ENCODE measurements around the gene TNIK. TPM values are rescaled to one million over a fixed set of nuclear protein-coding genes. Genes with fewer than 3 reads are reported as not detected.

Gene TNIK
- polyA plus RNA-seq, 1 of the 3 experiments (the other 2 are of a cell fraction) = 19.4 TPM

GRCh38 chr3:171379961-171380483 lies 80.2 kb downstream of the TNIK start:
- no peak overlapping the region for H2AFZ ChIP-seq (ENCODE audit: low read depth)
- no peaks in the 10 kb centered on the region for H3K27me3 ChIP-seq (ENCODE audit: insufficient read depth)
- H3K4me2 ChIP-seq = no peak overlapping the region
- WGBS (ENCODE audit: low lambda C conversion rate) = 54% methylated on average over 6 of the region's 8 CpGs
- H3K9ac ChIP-seq = no peak overlapping the region
- H3K27ac ChIP-seq (ENCODE audit: low read depth in 2 of 2, low read length in 1 of 2) = peak overlapping the region; percentile 47 to 63; a peak in 2 of 4 replicates
- no peak overlapping the region for H3K4me3 ChIP-seq (ENCODE audit: low read depth in 2 of 2, low read length in 1 of 2)
- TF ChIP-seq GATA2 (CRISPR knock-in tag; IDR thresholded peaks at IDR 0.05) (no peak), TCF12 (IDR thresholded peaks at IDR 0.05) (peak; percentile 90), RAD21 (IDR thresholded peaks at IDR 0.05; ENCODE audit: low read length) (no peak), GABPA (IDR thresholded peaks at IDR 0.05; ENCODE audit: low read depth) (no peak), RCOR1 (IDR thresholded peaks at IDR 0.05; ENCODE audit: low read length) (no peak), EP300 (IDR thresholded peaks at IDR 0.05; ENCODE audit: borderline replicate concordance in 1 of 2, low read depth in 1 of 2, low read length in 1 of 2) (peak; percentile 71 to 81), TEAD4 (IDR thresholded peaks at IDR 0.05; ENCODE audit: borderline replicate concordance, insufficient read depth) (no peak), YY1 (IDR thresholded peaks at IDR 0.05; ENCODE audit: low read depth) (no peak), JUND (IDR thresholded peaks at IDR 0.05) (peak; percentile 64), FOSL2 (IDR thresholded peaks at IDR 0.05; ENCODE audit: borderline replicate concordance, low read depth) (no peak), POLR2AphosphoS5 (IDR thresholded peaks at IDR 0.05; ENCODE audit: low read depth, low read length) (0 out of 2 replicates have a peak, but pooled peaks have one; percentile 23), NRF1 (IDR thresholded peaks at IDR 0.05; ENCODE audit: low read depth, low read length) (no peak), CHD2 (IDR thresholded peaks at IDR 0.05; ENCODE audit: low read length, partially characterized antibody) (no peak), FOXM1 (IDR thresholded peaks at IDR 0.05; ENCODE audit: low read depth) (0 out of 2 replicates have a peak, but pooled peaks have one; percentile 32), SIN3A (IDR thresholded peaks at IDR 0.05; ENCODE audit: borderline replicate concordance, low read depth, low read length) (peak; percentile 46; the same call in 1 of the 2 replicates), NFIC (IDR thresholded peaks at IDR 0.05; ENCODE audit: borderline replicate concordance) (peak; percentile 67; the same call in 1 of the 2 replicates), FOXJ3 (CRISPR knock-in tag; IDR thresholded peaks at IDR 0.05) (no peak), MEF2A (IDR thresholded peaks at IDR 0.05; ENCODE audit: borderline replicate concordance, low read depth) (no peak), TAF1 (IDR thresholded peaks at IDR 0.05; ENCODE audit: borderline replicate concordance, low read depth, low read length) (no peak), ELF1 (IDR thresholded peaks at IDR 0.05) (no peak), USF1 (IDR thresholded peaks at IDR 0.05; ENCODE audit: borderline replicate concordance, low read depth) (no peak), PBX3 (IDR thresholded peaks at IDR 0.05) (peak; percentile 92)
- TF ChIP-seq, protein P1, sequence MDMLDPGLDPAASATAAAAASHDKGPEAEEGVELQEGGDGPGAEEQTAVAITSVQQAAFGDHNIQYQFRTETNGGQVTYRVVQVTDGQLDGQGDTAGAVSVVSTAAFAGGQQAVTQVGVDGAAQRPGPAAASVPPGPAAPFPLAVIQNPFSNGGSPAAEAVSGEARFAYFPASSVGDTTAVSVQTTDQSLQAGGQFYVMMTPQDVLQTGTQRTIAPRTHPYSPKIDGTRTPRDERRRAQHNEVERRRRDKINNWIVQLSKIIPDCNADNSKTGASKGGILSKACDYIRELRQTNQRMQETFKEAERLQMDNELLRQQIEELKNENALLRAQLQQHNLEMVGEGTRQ (IDR thresholded peaks at IDR 0.05; ENCODE audit: borderline replicate concordance, low read depth, low read length) = no peak
- TF ChIP-seq, protein P2, sequence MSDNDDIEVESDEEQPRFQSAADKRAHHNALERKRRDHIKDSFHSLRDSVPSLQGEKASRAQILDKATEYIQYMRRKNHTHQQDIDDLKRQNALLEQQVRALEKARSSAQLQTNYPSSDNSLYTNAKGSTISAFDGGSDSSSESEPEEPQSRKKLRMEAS (IDR thresholded peaks at IDR 0.05; ENCODE audit: low read depth) = no peak
- peaks cover 9 to 24% of the 10 kb centered on the region in 2 experiments for H3K4me1 ChIP-seq (ENCODE audit: control insufficient read depth in 1 of 2, insufficient read depth in 2 of 2, low read depth in 1 of 2, low read length in 1 of 2)
- H4K20me1 ChIP-seq (ENCODE audit: insufficient read depth) = no peaks in the 10 kb centered on the region
- H3K36me3 ChIP-seq (replicated peaks in 1 of 2; ENCODE audit: control insufficient read depth in 1 of 2, insufficient read depth in 2 of 2, low read length in 1 of 2) = no peaks in the 10 kb centered on the region
- H3K9me3 ChIP-seq = no peaks in the 10 kb centered on the region
- H3F3A ChIP-seq (replicated peaks; ENCODE audit: insufficient read depth) = peaks cover 20% of the 10 kb centered on the region
- no peaks in the 10 kb centered on the region for H3K9me2 ChIP-seq
- DNase-seq = no peak
- CTCF ChIA-PET = no interaction called here
- H3K79me2 ChIP-seq (ENCODE audit: insufficient read depth) = peaks cover 64% of the 10 kb centered on the region
- POLR2A ChIA-PET = no interaction called here
